DMS 273 treated with DMSO at 0.1 percent for 48 hours (cell line): ENCODE measurements around the gene G6PC3.
"Not testable (repeated sequence)": the region's sequence is repeated elsewhere in the genome, so short reads cannot be mapped to it uniquely, and the experiment has no call there.

Experiments used
- DNase-seq: peaks from one replicate; lab custom pipeline; 2025; lab: John Stamatoyannopoulos, UW

The G6PC3 gene

GRCh38 chr17:44105941-44106340 lies 35.4 kb downstream of the G6PC3 start:
- no peak for DNase-seq

DNA sequence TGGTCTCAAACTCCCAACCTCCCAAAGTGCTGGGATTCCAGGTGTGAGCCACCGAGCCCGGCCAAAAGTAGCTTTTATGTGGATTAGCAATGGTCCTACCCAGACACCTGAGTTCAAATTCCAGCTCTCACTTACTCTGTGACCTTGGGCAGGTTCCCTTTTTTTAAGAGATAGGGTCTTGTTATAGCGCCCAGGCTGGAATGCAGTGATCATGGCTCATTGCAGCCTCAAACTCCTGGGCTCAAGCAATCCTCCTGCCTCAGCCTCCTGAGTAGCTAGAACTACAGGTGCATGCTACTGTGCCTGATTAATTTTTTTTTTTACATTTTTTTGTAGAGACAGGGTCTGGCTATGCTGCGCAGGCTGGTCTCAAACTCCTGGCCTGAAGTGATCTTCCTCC lies 36.3 kb downstream of the G6PC3 start:
- DNase-seq: no peak

DNA sequence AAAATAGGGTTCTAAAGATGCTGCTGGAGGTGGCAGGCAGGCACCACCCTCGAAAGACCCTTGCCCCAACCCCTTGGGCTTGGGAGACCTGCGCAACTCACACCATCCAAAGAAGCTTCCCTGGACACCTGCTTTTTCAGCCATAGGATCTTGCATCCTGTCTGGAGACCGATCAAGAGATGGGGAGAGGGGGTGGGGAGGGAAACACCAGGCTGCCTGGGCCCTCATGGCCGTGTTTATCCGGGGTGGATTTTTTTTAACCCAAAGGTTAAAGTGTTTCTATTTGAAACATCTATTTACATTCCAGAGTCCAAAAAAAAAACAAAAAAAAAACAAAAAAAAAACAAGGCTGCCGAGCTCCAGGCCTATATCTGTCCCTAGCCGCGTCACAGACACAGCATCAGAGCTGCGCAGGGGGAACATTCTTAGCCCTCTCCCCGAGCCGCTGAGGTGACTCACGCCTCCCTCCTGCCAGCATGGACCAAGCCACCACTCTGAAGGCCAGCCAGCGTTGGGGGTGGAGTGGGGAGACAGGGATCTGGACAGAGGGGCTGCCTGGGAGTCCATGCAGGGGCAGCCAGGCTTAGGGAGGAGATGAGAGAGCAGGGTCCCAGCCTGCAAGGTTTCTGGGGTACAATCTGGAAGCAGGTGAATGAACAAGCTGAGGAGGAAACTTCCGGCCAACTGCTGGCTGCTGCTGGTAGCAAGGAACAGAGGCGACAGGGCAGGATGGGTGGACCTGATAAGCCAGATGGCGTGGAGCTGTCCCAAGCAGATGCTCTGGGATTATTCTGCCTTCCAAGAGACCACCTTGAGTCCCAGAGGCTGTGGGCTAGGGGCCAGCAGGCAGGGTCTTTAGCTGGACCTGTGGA lies 38.1 kb downstream of the G6PC3 start:
- DNase-seq: no peak

GRCh38 chr17:44109312-44109630 lies 38.7 kb downstream of the G6PC3 start:
- DNase-seq: no peak

GRCh38 chr17:44110011-44110686 lies 39.6 kb downstream of the G6PC3 start:
- no peak for DNase-seq

DNA sequence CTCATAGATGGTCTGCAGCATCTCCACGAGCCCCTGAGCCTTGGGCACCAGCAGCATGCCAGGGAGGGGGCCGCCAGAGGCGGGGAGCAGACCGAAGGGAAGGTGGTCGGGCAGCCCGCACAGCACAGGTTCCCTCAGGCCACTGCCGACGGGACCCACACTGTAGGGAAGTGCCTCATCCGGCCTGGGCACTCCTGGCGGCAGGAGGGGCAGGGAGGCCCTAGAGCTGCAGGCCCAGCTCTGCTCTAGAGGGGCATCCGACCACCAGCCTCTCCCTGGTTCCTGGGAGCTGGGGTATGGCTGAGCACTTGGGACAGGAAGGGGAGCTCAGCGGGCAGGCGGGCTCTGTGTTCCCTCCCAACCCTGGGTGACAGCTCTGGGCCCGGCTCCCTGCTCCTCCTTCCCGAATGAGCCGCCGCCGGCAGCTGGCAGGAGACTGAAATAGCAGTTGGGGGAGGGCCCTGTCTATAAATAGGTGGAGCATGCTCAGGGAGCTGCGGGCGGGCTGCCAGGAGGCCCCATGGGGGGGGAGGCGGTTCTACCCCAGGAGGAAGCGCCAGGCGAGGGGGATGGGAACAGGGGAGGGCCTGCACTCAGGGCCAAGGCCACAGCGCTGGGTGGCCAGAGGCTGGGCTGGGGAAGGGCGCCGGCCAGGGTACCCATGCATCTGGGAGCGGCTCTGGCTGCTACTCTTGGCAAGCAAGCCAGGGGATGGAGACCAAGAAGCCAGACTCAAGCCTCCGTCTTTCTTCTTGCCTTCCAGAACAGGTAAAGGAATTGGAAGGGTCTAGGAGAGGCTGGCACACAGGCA lies 40.5 kb downstream of the G6PC3 start:
- peak; percentile 83 for DNase-seq

DNA sequence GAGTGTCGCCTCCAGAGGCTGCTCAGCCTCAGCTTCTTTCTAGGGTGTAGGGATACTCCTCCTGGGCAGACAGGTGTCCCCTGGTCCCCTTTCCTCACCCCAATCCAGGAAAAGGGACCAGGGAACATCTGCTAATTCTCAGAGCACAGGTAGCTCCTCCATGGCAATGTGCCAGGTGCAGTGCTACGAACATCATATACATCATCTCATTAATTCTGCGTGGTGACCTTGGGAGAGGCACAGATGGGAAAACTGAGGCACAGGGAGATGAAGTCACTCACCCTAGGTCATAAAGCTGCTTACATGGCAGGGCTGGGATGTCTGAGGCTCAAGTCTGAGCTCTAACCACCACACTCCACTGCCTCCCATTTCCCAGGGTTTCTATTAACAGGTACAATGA lies 41.2 kb downstream of the G6PC3 start:
- DNase-seq: no peak

DNA sequence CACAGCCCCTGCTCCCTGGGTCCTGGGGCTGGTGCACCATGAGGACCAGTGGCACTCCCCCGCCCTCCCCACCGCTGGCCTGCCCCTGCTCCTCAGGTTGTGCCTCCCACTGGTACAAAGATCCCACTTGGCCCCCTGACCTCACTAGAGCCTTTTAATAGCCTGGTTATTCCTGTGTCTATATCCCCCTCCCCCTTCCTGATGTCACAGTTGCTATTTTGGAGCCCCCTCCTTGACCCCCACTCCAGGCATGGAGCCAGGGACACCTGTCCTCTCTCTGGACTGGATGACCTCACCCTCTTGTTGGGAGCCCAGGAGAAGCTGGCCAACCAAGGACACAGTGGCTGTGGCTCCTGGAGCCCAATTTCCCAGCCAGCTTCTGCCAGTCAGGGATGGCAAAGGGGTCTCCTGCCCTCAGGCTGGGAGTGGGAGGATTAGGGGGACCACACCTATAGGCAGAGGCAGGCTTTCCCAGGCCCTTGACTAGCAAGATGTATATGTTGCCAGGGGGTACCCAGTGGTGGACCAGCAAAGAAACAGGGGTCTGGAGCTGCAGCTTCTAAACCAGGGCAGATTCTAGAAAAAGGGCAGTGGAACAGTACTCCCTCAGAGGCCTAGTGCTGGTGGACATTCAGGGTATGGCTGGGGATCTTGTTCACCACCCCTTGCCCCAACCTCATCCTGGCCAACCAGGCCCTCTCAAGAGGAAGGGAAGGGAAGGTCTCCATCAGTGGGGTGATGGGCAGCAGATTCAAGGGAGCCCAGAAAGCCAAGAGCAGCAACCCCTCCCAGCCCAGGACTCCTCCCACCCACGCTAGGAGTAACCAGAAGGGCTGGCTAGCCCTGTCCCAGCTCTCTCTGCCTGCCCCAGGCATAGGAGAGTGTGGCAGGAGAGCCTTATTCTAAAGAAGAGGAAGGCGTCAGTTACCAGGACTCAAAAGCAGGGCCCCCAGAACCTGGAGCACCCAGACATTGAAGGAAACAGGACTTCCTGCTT lies 42.0 kb downstream of the G6PC3 start:
- DNase-seq: no peak

DNA sequence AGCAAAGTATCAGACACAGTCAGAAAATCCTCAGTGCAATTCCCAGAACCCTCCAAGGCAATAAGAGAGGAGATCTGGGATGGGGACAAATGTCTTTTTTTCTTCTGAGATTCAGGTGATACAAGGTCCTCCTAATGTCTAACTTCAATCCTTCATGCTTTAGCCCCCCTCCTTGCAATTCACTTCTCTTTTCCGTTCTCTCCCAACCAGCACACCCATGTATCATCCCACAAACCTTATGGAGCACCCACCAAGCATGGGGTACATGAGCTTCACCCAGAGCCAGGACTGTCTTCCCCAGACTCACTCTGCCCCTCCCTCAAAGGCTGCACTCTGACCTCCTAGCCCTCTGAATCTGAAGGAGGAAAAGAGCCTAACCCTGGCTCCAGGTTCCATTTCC lies 42.8 kb downstream of the G6PC3 start:
- DNase-seq: no peak

- no peak for DNase-seq
Measured at GRCh38 chr17:44113868-44114840, 43.6 kb downstream of the G6PC3 start.

DNA sequence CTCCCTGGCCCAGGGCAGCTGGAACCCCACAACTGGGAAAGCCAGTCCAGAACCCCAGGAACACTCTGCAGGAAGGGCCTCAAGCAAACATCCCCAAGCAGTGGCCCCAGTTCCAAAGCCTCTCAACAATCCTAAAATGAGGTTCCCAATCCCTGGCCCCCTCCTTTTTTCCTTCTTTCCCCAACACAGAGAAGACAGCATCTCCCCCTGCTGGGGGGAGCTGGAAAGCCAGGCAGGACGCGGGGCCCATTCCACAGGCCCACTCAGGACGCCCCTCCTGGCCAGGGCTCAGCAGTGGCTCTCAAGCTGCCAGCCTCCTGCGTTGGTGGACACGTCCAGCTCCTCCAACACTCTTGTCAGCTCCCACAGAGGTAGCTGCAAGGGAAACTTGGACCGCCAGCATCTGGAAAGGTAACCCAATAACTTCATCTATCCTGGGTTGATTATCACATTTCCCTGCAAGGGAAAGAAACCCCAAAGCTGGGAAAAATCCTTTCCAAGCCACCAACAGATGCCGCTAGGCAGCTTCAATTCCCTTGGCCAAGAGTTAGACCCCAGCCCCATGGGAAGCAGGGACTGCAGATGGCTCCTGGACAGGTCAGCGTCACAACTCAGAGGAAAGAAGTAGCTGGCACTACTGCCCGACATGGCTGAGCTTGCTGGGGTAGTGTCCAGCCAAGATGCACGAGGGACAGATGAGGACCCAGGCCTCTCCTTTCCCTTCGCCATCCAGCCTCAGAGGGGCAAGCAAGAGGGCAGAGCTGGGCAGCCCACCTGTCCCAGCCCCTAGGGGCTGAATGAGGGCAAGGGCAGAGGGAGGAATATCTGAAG lies 45.3 kb downstream of the G6PC3 start:
- DNase-seq: no peak

- DNase-seq: no peak
Measured at GRCh38 chr17:44117351-44117750, 46.8 kb downstream of the G6PC3 start.

DNA sequence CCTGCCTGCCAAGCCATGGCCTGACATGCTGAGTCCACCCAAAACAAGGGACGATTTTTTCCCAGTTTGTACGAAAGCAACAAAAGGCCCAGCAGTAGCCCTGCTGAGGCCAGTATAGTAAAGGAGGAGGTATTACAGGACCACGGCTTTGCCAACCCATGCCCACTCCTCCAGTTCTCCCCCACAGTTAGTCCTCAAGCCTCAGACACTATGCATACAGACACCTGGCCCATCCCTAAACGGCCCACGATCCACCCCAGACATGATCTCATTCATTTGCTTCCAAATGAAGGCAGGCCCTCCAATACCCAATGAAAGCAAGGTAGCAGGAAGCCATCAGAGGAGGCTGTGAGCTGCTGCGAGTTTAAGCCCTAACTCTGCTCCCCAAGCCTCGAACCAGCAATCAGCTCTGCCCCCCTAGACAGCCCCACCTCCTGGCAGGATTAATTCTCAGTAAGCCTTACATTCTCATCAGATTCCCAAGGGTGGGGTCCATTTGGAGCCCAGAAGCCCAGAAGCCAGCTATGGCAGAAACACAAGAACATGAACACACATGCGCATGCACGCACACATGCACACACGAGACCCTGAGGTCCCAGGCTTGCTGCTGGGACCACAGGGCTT lies 48.0 kb downstream of the G6PC3 start:
- no peak for DNase-seq

DNA sequence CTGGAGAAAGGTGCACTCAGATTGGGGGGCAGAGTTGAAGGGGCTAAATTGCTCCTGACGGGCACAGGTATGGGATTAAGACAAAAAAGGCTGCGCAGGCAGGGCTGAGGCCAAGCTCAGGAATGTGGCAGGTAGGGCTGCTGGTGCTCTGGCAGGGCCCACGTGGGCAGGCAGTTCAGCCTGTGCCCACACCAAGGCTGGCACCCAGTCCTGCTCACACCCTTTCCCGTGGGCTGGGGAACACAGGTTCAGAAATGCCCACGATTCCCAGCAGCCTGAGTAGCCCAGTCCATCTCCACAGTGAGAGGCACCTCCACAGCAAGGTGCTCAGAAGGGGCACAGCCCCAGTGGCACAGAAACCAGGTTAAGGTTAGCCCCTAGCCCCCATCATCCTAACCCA lies 48.5 kb downstream of the G6PC3 start:
- DNase-seq: no peak

DNA sequence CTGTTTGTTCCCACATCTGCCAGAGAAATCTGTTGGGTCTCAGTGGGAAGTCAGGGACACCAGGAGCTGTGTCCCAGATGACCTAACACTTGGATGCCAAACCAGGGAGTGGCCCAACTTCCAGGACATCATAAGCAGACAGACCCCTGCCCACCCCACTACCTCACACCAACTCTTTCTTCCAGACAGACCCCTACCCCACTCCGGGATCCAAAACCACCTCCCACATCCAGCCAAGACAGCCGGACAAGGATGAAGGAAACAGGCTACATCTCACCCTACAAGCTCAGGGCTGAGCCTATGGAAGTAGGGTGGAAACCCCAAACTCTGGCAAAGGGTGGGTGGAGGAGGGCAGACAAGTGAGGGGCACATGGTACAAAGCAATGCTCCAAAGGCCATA lies 49.3 kb downstream of the G6PC3 start:
- no peak for DNase-seq

- not testable (repeated sequence) for DNase-seq
Measured at GRCh38 chr17:44120281-44120680, 49.7 kb downstream of the G6PC3 start.

GRCh38 chr17:44120851-44121605 lies 50.5 kb downstream of the G6PC3 start:
- DNase-seq: no peak
